ENCODE measurements around the gene LACRT.
A peak's percentile ranks its signal among the peaks of the same experiment; 100 is the strongest.

DNA sequence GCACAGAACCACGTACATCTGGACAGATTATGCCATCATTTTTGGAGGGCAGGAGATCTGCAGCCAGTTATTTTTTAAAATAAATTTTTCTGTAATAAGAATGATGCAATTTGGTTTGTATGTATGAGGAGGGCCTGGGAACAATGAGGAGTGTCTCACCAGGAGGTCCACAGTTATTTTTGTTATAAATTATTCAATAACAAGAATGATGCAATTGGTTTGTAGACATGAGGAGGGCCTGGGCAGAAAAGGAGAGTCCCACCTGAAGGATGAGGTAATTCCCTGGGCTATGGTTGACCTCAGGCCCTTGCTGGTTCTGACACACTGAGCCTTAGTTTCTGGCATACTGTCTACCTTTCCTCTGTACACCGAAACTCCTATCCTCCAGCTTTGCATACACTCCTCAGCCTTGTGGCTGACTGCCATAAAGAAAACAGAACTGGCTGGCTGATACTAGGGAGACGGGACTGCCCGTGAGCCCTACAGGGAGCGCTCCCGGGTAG, 22.5 kb upstream of the LACRT start:
- TF ChIP-seq, protein P1, sequence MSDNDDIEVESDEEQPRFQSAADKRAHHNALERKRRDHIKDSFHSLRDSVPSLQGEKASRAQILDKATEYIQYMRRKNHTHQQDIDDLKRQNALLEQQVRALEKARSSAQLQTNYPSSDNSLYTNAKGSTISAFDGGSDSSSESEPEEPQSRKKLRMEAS (IDR thresholded peaks at IDR 0.05) = no peak
- TF ChIP-seq, protein P2, sequence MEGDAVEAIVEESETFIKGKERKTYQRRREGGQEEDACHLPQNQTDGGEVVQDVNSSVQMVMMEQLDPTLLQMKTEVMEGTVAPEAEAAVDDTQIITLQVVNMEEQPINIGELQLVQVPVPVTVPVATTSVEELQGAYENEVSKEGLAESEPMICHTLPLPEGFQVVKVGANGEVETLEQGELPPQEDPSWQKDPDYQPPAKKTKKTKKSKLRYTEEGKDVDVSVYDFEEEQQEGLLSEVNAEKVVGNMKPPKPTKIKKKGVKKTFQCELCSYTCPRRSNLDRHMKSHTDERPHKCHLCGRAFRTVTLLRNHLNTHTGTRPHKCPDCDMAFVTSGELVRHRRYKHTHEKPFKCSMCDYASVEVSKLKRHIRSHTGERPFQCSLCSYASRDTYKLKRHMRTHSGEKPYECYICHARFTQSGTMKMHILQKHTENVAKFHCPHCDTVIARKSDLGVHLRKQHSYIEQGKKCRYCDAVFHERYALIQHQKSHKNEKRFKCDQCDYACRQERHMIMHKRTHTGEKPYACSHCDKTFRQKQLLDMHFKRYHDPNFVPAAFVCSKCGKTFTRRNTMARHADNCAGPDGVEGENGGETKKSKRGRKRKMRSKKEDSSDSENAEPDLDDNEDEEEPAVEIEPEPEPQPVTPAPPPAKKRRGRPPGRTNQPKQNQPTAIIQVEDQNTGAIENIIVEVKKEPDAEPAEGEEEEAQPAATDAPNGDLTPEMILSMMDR (IDR thresholded peaks at IDR 0.05; ENCODE audit: control extremely low read depth in 1 of 3, insufficient read depth in 1 of 3, low read depth in 1 of 3, low read length in 3 of 3) = peak in 1 of 3 experiments; percentile 4; a peak in 1 of 4 replicates
- TF ChIP-seq CHD2 (IDR thresholded peaks at IDR 0.05; ENCODE audit: low read length) = no peak
- TF ChIP-seq SIX5 (IDR thresholded peaks at IDR 0.05; ENCODE audit: low read depth, low read length) = no peak
- no peak for TF ChIP-seq EZH2 (IDR thresholded peaks at IDR 0.05; ENCODE audit: low read depth, low read length, severe bottlenecking)
- TF ChIP-seq POLR2AphosphoS5 (IDR thresholded peaks at IDR 0.05; ENCODE audit: low read depth, low read length) = no peak
- no peak for TF ChIP-seq ZNF274 (IDR thresholded peaks at IDR 0.05; ENCODE audit: borderline replicate concordance, extremely low read depth, low read length)
- TF ChIP-seq USF2 (IDR thresholded peaks at IDR 0.05; ENCODE audit: low read length) = no peak
- TF ChIP-seq RAD21 (IDR thresholded peaks at IDR 0.05 in 1 of 2, conservative IDR thresholded peaks at IDR 0.05 in 1 of 2; ENCODE audit: low read depth in 2 of 2, low read length in 2 of 2) = no peak; a peak in 1 of 4 replicates

All from H1 (cell line).